Measurements from ENCODE around the gene FXYD1.
"Not testable (repeated sequence)": the region's sequence is repeated elsewhere in the genome, so short reads cannot be mapped to it uniquely, and the experiment has no call there.

FXYD1 gene

DNA sequence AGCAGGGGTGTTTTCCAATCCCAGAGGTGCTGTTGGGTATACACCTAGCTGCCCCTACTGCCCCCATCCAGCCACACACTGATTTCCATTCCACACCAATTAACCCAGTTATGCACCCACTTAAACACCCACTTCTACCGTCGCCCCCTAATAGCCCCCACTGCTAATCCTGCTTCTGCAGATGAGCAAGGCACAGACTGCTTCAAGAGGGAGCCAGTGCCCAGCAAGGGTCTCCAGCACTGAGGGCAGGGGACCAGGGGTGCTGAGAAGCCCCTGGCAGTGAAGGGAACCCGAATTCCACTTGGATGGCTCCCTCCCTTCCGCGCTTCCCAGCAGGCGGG lies 5.6 kb downstream of the FXYD1 start:
- no peak for DNase-seq

DNA sequence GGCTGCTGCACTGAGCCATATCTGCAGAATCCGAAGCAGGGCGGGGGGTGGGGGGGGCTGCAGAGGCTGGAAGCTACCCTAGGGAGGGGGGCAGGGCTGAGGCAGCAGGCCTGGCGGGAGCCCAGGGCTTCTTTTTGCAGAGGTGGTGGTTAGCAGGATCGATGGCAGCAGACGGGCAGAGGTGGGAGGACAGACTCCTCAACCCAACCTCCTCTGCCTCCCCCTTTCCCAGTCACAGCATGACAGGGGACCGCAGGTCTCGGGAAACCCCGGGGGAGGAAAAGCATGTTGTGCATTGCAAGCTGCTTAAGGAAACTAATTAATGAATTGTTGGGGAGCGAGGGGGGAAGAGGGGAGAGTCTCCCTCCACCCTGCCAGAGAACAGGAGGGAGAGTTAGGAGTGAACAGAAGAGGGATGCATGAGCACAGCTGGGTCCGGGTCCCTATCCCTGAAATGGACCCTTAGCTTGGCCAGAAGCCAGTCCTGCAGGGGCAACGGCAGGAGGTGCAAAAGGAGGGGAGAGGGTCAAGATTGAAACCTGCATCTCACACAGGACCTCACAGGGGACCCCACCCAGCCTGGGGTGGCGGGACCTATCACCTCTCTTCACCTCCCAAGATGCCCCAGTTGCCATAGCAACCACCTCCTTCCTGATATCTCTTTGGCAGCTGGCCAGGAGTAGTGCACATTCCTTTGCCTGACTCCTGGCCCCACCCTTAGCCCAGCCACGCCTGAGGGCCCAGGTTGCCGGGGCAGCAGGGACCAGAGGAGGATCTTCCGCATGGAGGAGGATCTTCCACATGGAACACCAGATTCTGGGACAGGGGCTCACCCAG lies 6.2 kb downstream of the FXYD1 start:
- DNase-seq = no peak

DNA sequence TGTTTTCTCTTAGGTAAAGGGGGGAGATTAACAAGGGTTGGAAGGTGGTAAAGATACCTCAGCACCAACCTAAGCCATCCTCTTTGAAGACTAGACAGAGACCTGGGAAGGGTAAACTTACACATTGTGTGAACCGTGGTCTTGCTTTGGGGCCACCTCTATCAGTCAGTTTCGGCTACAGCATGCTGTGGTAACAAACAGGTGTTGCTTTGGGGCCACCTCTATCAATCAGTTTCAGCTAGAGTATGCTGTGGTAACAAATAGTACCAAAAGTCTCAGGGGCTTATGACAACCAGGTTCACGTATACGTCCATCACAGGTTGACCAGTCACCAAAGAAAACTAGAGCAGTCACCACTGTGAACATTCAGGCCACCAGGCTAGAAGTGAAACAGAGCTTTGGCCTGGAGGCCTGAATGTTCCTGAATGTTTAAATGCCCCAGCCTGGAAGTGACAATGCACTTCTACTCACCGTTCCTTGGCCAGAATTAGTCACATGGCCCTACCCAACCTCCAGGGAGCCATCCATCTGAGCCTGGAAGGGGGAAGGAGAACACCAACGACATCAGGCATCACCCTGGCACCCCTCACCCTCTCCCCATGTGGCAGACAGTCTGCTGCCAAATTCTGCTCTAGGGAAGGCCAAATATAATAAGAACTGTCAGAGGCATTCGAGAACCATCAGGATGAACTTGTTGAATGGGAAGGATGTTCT lies 8.3 kb downstream of the FXYD1 start:
- DNase-seq = no peak

DNA sequence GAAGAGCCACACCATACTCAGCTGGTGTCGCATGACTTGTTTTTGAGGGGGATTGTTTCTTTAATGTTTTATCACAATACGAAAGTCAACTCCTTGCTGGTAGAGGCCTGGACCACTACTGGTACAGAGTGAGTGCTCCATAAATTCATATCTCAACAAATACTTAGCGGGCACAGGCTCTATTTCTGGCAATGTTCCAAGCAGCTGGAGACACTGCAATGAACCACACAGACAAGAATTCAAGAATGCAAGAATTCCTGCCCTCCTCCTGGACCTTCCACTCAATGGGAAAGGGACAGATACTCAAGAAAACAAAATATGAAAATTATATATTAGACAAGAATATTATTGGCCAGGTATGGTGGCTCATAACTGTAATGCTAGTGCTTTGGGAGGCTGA lies 10.8 kb downstream of the FXYD1 start:
- DNase-seq = no peak

DNA sequence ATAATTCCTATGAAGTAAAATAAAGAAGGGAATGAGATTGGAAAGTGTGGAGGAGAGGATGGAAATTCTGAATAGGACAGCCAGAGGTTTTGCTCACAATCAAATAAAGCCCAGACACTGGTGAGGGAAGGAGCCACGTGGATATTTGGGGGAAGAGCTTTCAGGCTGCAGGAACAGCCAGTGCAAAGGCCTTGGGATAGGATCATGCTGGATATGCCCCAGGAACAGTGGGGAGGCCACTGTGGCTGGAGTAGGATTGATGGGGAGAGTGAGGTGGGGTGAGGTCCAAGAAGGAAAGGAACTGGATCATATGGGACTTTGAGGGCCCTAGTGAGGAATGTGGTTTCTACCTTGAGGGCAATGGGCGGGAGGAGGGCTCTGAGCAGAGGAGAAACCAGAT lies 11.8 kb downstream of the FXYD1 start:
- no peak for DNase-seq

DNA sequence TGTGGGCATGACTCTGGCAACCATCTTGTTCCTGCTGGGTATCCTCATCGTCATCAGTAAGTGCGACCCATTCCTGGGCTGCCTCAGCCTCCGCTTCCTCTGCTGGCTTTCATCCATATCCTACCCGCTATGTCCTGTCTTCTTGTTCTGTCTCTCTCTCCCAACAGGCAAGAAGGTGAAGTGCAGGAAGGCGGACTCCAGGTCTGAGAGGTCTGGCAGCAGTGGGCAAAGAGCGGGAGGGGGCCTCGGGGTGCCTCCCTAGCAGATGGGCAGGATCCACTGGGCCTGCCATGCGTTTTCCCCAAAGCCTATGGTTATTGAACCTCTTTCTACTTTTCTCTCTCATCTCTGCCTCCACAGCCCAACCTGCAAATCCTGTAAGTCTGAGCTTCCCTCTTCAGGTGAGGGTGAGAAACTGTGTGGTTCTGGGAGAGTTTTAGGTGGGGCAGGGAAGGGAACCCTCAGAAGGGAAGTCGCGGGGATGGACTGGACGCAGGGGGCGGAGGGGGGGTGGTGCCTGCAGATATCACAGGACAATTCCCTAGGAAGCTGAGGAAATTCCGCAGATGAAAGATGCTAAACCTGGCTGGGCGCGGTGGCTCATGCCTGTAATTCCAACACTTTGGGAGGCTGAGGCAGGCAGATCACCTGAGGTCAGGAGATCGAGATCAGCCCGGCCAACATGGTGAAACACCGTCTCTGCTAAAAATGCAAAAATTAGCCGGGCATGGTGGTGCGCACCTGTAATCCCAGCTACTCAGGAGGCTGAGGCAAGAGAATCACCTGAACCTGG lies 12.8 kb downstream of the FXYD1 start:
- DNase-seq = no peak

DNA sequence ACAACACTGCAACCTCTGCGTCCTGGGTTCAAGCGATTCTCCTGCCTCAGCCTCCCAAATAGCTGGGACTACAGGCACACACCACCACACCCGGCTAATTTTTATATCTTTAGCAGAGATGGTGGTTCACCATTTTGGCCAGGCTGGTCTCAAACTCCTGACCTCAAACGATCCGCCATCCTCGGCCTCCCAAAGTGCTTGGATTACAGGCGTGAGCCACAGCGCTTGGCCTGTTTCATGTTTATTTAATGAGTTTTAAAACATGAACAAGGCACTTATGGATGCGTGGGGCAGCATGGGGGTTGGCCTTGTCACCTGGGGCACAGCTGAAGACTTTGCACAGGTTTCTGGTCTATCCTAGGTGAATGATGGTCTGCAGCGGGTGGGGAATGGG lies 14.5 kb downstream of the FXYD1 start:
- DNase-seq = not testable (repeated sequence)

DNA sequence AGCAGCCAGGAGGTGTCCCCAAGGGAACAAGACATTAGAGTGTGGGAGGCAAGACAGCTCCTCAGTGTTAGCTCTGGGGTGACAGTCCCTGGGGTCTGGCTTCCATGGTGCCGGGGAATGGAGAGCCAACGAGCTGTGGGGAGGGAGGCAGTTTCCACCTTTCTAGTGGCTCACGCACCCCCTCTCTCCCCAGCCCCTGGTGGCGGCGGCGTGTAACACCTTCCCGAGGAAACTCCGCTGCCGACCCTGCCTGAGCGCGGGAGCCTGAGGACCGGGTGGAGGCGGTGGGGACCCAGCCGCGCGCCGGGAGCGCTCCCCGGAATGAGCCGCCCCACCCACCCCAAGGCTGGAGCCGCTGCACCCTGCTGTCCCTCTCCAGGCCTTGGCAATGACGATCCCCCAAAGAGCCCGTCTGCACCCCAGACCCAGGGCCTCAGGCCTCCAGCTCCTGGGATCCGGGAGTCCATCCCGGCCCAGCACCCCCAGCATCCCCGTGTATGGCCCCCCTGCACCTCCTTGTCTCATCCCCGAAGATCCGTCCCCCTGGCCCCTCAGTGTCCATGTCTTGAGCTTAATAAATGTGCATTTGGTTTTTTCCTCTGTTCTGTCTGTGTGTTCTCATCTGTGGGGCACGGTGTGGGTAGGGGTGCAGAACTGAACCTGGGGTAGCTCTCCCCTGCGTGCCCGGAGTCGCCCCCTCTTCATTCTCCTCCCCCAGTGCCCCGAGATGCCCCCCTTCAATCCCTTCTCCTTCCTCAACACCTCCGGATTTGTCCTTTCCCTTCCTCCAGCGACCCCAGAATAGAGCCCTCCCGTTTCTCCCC lies 15.3 kb downstream of the FXYD1 start:
- no peak for DNase-seq

DNA sequence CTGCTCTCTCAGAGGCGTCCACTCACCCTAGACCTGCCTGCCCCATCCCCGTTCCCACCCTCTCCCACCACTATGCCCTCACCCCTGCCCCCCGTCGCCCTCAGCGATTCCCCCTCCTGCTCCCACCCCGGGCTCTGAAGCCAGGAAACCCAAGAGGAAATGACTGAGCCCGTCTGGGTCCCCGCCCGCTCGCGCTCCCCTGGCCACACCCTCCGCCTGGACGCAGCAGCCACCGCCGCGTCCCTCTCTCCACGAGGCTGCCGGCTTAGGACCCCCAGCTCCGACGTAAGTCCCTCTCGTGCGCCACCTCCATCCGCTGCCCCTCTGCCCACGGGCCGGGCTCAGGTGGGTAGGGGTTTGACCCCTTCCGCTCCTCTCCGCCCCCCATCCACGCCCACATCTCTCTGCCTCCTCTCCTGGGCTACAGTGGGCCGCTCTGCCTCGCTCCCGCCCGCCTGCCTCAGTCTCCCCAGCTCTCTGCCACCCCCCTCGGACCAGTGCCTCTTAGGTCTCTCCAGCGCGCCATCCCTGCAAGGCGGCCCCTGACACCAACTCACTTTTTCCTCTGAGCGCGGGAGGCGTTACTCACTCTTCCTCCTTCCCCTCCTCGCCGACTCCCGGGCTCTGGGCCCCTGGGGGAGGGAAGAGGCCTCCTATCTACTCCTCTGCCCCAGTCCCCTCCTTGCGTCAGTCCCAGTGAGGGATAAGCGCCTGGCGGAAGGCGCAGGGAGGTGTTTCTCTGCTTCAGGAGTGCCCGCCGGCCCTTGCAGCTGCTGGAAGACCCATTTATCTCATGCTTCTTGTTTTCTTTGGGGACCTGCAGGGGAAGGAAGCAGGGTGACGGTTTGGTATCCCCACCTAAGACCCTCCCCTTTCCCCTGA lies 16.1 kb downstream of the FXYD1 start, which contains the start of gene FXYD5:
Gene FXYD5 (plus strand): TSS at position 211 of the 882 bp plus-strand sequence. CDS start 816 bp downstream, outside the sequence.
- peak; percentile 81 for DNase-seq

DNA sequence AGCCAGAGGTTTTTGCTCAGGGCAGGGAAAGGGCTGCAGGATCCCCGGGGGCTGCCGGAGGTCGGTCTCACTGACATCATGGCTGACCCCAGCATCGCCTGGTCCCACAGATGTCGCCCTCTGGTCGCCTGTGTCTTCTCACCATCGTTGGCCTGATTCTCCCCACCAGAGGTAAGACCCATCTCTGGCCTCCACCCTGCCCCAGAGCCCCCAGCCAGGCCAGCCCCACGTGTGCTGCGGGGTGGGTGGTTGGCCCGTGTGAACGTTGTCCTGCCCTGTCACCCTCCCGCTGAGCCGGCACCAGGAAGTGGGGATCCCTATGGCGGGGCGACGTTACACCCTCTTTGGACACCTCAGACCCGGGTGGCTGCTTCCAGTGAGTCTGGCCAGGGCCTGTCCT lies 16.8 kb downstream of the FXYD1 start:
- DNase-seq = no peak

DNA sequence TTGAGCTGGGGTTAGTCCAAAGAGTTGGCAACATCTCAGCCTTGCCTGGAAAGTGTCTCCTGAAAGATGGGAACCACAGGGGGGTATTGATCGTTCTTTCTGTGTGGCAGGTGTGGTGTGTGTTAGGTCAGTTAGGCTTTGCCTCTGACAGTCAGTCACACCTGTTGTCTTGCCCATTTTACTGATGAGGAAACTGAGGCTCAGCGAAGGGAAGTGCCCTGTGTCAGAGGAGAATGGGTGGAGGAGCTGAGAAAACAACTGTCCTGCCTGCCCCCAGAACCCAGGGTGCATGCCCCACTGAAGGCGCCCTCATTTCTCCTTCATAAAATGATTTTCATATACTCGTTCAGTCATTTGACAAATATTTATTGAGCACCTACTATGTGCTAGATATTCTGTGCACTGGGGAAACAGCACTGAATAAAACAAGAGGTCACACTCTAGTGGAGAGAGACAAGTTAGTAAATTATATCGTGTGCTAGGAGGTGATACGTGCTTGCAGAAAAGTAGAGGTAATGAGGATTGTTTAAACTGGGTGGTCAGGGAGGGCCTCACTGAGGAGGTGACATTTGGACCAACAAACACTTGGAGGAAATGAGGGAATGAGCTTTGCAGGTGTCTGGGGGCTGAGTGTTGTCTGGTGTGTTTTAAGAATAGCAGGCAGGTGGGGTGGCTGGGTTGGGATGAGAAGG lies 17.5 kb downstream of the FXYD1 start:
- no peak for DNase-seq

DNA sequence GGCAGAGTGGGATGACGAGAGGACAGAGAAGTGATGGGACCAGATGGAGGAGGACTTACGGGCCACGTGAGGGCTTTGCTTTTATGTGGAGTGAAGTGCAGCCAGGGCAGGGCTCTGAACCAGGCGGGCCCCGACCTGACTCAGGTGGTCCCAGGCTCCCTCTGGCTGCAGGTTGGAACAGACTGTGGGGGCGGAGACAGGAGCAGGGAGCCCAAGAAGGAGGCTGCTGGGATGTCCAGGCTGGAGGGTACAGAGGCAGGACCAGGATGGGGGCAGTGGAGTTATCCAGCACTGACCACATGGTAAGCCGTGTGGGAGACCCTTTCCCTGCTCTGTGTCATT lies 18.0 kb downstream of the FXYD1 start:
- no peak for DNase-seq

DNA sequence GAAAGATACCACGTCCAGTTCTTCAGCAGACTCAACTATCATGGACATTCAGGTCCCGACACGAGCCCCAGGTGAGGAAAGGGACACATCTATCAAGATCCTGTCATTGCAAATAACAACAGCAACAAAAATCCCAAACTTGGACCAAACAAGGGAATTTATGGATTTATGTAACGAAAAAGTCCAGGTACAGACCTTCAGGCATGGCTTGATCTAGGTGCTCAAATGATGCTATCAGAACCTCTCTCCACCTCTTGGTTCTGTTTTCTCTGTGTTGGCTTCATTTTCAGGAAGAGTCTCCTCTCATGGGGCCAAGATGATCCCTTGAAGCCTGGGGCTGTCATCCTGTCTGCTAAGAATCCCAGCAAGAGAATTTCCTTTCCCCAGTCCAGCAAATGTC lies 18.8 kb downstream of the FXYD1 start:
- DNase-seq = no peak

DNA sequence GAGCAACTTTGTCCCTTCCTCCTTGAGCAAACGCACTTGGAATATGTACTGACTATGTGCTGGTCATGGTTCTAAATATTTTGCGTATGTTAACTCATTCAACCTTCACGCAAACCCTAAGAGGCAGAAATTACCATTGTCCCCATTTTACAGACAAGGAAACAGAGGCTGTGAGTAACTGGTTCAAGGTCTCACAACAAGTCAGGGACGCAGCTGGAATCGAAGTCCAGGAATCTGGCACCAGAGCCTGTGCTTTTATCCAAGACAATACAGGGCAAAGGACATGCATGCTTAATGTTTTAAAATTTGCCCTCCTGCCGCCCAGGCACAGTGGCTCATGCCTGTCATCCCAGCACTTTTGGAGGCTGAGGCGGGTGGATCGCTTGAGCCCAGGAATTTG lies 21.0 kb downstream of the FXYD1 start:
- DNase-seq = no peak

DNA sequence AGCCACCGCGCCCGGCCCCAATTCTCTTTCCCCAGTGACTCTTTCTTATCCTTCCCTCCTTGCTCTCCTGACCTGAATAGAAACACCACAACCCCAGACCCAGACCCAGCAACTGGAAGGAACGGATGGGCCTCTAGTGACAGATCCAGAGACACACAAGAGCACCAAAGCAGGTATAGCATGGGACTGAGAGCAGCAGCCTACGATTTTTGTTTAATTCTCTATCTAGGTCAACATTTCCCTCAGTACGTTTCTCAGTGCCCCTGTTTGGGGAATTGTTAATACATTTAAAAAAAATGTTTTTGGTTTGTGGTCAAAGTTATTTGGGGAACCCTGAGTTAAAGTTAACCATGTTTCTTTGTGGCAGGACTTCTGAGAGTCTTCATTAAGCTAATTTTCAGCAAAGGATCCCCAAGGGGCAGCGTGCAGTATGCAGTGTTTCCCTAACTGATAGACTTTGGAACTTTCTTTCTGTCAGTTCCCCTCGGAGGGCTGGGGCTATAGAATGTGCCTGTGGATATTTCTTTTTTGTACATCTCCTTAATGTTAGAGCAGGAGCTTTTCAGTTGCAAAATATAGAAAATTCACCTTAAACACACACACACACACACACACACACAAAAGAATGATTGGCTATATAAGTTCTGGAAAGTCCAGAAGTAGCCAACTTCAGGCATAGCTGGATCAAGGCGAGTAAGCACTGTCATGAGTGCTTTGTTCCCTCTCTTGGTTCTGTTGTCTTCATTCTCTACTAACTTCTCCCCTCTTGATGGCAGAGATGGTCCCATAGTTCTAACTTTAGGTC lies 22.2 kb downstream of the FXYD1 start:
- DNase-seq = no peak

DNA sequence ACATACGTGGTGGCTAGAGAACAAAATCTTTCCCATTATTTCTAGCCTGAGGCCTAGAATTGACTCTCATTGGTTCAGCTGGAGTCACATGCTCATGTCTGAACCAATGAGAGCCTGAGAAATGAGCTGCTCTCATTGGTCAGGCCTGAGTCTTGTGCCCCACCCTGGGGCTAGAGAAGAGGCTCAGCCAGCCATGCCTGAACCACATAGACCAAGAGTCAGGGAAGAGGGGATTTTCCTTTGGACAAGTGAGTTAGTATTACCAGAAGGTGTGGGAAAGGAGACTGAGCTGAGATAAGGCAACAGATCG lies 22.8 kb downstream of the FXYD1 start:
- no peak for DNase-seq

DNA sequence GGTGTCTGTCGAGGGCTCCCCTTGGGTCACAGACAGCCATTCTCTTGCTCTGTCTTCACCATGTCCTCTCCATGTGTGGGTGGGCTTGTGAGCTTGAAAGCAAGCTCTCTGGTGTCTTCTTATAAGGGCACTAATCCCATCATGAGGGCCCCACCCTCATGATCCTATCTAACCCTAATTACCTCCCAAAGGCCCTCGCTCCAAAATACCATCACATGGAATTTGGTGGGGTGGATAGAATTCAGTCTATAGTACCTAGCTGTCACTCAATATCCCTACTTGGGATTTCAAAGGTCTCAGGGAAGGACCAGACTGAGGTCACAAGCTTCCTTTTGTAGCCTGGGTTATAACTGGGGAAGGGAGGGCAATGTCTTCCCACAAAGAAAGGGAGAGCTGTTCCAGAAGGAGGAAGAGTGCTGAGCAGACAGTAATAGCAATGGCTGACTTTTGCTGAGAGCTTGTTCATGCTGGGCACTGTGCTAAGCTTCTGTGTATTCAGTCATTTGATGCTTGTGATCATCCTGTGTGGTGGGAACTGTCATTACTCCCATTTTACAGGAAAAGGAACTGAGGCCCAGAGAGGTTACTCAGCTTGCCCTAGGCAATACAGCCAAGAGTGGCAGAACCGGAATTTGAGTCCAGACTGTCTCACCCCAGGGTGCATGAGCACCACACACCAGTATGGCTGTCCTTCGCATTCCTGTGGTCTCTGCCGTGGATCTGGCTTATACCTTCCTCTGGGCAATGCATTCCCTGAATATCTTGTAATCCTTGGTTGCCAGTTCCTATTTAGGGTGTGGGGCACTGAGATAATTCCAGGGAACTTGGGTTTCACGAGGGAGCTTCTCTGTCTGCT lies 24.1 kb downstream of the FXYD1 start:
- DNase-seq = no peak

DNA sequence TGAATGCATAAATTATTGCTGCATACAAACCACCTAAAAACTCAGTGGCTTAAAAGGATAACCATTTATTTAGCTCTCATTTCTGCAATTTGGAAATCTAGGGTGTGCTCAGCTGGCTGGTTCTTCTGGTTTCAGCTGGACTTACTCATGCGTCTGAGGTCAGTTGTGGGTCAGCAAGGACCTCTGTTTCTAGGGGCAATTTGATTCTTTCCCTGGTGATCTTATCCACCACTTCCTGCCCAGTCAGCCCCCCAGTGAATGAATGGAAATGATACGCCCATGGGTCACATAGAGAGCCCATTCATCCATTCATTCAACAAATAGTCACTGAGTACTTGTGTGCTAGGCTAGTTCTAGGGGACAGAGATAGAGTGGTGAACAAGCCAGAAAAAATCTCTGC lies 25.8 kb downstream of the FXYD1 start:
- no peak for DNase-seq
